HuH-7 (cell line): Measurements from ENCODE around the gene RUNX3.
"Not testable (repeated sequence)": the region's sequence is repeated elsewhere in the genome, so short reads cannot be mapped to it uniquely, and the experiment has no call there.

Experiments used
- DNase-seq: peaks from one replicate; pipeline ENCODE4 v3.0.0; 2011; ENCODE audit warnings: low spot score

Gene RUNX3

DNA sequence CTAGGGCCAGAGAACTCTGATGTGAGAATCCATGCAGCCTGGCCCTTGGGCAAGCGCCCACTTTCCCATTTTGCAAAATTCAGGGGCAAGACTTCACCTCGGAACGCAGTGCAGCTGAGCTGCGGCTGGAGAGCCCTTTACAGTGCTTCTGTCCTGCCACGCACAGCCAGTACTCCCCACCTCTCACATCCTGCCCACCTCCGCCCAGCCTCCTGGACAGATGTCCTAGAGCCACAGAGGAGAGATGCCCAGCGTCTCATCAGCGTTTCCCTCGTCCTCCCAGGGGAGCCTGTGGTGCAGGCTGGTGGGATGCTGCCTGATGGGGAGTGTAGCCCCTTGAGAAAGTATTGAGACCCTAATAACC lies 29.6 kb downstream of the RUNX3 start:
- DNase-seq: no peak

DNA sequence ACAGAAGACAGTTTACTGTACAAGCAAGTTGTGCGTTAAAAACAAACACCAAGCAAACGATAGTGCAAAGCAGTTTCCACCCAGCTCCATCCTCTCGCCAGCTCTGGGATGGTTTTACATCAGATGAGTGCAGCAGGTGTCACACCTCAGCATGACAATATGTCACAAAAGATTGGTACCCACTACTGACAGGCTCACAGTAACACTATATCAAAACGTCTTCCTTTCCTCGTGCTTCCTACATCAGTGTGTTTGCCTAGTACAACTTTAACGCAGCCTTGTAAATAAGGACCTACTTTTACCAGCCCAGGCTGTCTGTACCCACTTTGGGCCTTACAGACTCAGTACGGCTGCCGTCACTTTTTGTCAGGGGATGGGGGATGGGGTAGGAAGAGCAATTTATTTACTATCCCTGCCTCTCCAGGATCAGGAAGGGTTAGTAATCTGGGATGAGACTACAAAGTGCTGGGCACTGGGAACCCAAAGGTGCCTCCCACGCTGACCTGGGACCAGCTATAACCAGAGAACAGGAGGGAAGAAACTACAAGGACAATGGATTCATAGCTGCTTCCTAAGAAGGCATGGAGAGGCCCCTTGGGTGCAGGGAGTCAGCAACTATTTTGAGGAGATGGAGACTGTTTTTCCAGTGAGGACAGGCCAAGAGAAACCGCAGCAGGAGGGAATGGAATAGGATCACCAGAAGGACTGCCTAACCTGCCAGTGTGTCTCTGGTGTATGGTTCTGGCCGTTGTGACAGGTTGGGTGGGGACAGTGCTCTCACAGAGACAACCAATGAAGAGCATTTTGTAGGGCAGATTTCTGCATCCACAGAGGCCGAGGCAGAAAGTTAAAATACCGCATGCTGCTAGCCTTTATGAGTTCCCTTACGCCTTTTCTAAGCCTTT lies 30.2 kb downstream of the RUNX3 start:
- DNase-seq: no peak

DNA sequence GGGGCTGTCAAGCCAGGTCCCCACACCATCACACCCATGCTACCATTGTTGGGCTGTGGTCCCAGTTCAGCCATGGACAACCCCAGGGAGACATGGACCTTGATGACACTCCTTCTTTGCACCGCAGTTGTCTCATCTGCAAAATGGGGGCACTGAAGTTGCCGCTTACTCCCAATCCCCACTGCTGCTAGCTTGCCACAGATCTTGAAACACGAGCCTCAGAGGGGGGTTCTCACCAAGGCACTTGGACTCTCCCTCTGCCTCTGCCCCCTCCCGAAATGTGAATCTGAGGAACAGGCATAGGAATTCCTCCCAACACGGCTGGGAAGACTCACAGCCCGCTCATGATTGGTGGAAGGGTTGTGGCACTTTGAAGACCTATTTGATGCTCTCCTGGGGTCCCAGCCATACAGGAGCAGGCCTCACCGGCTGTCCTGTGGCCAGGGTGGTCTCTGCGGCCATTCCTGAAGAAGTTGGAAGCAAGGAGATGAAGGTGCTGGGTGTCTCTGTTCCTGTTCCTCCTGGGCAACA lies 31.1 kb downstream of the RUNX3 start:
- no peak for DNase-seq

DNA sequence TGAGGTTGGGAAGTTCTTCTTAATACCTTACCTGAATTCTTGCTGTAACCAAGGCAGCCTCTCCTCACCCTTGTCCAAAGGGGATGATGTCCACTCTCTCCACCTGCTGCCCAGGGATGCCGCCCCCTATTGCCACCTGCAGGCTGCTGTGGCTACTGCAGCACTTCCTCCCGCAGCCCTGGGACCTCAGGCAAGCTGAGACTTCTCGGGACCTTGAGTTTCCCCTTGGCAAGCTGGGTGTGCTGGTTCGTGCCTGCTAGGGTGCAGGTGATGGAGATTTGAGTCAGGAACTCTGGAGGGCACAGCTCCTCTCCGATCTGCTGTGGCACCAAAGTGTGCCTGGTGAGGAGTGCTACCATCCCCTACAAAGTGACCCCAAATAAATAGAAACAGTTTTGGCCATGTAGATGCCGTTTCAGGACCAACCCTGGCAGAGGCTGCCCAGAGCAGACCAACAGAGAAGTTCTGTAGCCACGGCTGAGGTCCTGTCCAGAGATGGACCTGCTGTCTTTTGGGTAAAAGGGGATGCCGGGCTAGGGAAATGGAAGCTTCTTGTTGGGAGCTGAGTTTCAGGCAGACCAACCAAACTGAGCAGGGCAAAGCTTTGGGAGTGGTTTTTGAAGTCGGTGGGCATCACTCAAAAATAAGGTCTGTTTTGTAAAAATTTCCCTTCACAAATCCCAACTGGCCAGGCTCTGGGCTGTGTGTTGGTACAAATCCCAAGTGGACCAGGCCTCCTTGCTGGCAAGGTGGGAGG lies 31.7 kb downstream of the RUNX3 start:
- peak; percentile 94 for DNase-seq

DNA sequence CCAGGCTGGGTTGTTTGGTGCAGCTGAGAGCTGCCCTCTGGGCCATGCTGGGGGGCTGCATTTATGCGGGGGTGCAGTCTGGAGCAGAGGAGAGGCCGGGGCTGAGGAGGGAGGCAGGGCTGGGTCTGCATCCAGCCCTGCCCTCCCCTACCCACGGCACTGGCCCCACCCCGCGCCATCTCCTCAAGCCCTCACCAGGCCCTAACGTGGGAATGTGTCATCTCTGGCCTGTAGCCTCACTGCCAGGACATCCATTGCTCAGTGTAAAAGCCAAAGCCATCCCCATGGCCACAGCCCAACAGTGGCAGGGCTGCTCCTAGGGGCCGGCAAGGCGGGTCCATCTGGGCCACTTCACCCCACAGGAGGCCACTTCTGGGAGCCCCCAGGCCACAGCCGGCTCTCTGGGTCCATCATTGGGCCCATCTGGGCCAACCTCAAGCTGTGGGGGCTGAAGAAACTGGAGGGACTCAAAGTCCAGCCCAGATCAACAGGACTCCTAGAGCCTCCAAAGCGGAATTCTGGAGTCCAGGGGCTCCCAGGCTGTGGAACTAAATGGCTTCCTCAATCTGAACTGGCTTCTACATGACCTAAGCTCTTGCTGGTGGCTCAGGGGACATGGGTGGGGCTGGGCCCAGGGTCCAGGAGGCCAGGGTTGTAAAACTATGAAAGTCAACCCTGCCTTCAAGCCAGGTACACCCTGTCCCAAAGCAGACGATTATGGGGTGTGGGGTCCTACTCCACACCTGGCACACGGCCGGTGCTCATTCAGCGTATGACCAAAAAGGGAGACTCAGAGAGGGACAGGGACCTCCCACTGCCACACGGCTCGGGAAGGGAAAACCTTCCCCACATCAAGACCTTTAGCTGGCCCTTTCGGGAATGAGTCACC lies 32.6 kb downstream of the RUNX3 start:
- no peak for DNase-seq

DNA sequence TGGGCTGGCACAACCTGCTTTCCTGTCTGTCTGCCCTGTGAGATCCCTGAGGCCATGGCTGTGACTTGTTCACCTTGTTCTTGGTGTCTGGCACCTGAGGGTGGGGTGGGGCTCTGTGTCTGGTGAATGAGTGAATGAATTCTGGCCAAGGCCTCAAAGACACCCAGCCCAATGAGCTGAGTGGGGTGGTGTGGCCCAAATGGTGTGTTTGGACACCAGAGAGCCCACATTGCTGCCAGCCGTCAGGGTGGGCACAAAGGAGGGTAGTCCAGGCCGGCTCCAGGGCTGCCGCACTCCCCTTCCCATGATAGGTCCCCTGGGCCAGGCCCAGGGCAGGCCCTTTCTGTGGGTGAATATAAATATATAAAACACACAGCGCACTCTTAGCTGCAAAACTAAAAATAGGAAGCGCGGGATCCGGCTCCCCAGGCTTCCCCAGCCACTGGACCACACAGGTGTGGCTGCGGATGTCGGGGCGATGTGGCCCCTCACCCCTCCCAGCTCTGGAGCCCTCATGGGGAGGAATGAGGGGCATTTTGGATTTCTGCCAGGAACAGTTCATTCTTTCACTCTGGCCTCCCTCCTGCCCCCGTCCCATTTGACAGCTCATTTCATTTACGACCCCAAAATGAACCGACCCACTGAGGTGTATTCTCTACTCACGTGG lies 33.3 kb downstream of the RUNX3 start:
- DNase-seq: no peak

DNA sequence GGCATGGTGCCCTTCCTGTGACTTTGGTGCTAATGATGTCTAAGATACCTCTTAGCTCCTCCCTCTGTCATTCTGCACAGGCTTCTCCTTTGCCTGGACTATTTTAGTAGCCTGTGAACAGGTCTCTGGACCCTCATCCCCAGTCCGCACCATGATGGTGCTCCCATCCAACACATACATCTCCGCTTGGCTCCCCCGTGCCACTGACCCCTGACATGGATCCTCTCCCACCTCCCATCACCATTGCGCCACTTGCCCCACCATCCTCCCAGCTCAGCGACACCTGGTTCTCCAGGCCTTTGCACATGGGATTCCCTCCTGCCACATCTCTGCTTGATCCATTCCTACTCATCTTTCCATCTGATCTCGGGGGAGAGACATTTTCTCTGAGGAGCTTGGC lies 33.9 kb downstream of the RUNX3 start:
- no peak for DNase-seq

DNA sequence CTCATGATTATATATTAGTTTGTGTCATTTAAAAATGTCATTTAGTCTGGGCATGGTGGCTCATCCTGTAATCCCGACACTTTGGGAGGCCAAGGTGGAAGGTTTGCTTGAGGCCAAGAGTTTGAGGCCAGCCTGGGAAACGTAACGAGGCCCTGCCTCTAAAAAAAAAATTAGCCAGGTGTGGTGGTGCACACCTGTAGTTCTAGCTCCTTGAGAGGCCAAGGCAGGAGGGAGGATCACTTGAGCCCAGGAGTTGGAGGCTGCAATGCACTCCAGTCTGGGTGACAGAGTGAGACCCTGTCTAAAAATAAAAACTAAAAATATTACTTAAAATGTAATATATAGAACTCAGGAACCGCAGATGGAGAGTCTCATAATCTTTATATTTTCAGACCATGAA lies 34.6 kb downstream of the RUNX3 start:
- DNase-seq: no peak

DNA sequence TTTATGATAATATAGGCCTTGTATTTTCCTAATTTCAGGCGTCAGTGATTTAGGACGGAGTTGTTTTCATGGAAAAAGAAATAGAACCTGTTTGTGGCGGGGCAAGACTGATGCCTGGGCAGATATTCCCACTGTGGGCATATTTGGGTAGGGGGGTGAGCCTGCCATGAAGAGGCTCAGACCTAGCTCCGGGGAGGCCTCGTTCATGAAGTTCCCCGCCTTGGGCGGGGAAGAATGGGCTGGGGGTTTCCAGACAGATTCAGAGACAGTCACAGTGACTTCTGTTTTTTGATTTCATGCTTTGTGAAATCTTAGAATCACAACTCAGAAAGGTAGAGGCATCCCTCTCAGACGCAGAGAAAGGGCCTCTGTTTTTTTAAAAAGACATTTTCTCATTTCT lies 36.1 kb downstream of the RUNX3 start:
- DNase-seq: no peak

DNA sequence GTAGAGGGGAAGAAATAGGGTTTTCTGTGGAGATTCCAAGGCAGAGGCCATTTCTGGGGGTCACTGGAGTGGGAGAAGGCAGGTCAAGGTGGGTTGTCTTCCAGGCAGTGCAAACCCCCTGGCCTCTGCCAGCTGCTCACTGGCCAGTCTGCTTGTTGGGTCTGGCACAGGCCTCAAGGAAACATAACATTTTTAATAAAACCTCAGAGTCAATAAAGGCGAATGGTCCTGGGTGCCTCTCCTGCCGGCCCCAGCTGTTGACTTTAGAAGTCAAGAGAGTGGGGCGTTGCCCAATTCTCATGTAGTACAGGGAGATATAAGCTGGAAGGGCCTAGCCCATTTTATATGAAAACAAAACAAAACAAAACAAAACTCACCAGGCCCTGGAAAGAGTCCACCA lies 36.6 kb downstream of the RUNX3 start:
- no peak for DNase-seq

DNA sequence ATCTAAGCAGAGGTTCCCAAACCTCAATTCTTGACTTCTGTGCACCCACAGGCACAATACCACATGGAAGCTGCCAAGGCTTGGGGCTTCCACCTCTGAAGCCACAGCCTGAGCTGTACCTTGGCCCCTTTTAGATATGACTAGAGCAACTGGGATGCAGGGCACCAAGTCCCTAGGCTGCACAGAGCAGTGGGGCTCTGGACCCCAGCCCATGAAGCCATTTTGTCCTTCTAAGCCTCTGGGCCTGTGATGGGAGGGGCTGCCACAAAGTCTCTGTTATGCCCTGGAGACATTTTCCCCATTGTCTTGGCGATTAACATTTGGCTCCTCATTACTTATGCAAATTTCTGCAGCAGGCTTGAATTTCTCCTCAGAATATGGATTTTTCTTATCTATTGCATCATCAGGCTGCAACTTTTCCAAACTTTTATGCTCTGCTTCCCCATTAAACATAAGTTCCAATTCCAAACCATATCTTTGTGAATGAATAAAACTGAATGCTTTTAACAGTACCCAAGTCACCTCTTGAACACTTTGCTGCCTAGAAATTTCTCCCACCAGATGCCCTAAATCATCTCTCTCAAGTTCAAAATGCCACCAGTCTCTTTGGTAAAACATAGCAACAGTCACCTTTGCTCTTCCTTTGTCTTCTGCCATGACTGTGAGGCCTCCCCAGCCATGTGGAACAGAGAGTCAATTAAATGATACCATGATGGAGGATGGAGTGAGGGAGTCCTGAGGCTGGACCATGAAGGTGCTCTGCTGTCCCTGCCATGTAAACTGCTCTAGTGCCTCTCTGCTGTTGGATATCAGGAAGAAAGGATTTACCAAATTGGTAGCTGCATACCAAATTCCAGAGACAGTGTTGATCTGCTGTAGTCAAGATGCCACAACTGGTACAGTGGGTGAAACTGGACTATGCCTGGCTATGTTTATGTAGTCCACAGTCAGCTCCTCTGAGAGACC lies 37.6 kb downstream of the RUNX3 start:
- no peak for DNase-seq

DNA sequence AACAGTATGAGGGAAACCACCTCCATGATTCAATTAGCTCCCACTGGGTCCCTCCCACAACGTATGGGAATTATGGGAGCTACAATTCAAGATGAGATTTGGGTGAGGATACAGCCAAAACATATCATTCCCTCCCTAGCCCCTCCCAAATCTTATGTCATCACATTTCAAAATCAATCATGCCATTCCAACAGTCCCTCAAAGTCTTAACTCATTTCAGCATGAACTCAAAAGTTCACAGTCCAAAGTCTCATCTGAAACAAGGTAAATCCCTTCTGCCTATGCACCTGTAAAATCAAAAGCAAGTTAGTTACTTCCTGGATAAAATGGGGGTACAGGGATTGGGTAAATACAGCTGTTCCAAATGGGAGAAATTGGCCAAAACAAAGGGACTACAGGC lies 38.7 kb downstream of the RUNX3 start:
- not testable (repeated sequence) for DNase-seq

DNA sequence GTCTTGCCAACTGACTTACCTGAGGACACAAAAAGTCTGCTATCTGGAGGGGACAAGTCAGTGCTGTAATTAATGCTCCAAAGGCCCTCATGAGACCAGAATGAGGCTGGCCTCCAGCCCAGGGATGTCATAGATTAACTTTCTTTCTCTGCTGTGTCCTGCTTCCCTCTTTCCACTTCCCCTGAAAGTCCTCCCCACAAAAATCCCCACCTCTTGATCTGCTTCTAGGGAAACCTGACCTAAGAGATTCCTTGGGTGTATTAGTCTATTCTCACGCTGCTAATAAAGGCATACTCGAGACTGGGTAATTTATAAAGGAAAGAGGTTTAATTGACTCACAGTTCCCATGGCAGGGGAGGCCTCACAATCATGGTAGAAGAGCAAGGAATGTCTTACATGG lies 39.2 kb downstream of the RUNX3 start:
- DNase-seq: no peak

DNA sequence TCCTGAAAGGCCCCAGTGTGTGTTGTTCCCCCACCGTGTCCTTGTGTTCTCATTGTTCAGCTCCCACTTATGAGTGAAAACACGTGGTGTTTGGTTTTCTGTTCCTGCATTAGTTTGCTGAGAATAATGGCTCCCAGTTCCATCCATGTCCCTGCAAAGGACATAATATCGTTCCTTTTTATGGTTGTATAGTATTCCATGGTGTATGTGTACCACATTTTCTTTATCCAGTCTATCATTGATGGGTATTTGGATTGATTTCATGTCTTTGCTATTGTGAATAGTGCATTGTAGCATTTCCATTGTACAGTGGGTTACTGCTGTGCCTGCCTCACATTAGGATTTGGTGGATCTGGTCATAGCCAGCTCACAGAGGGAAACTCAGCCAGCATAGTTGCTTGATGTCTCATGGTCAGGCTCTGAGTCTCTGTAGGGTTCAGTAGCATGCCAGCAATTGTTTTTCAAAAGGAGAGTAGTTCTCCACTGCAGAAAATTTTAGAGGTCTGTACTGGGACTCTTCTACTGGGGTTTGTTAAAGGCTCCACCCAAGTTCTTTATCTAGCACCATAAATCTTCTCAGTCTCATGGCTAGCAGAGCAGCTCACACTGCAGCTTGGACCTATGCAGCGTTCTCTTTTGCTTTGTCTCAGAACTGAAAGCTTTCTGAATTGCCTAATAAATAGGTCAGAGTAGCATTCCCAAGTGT lies 41.0 kb downstream of the RUNX3 start:
- no peak for DNase-seq

DNA sequence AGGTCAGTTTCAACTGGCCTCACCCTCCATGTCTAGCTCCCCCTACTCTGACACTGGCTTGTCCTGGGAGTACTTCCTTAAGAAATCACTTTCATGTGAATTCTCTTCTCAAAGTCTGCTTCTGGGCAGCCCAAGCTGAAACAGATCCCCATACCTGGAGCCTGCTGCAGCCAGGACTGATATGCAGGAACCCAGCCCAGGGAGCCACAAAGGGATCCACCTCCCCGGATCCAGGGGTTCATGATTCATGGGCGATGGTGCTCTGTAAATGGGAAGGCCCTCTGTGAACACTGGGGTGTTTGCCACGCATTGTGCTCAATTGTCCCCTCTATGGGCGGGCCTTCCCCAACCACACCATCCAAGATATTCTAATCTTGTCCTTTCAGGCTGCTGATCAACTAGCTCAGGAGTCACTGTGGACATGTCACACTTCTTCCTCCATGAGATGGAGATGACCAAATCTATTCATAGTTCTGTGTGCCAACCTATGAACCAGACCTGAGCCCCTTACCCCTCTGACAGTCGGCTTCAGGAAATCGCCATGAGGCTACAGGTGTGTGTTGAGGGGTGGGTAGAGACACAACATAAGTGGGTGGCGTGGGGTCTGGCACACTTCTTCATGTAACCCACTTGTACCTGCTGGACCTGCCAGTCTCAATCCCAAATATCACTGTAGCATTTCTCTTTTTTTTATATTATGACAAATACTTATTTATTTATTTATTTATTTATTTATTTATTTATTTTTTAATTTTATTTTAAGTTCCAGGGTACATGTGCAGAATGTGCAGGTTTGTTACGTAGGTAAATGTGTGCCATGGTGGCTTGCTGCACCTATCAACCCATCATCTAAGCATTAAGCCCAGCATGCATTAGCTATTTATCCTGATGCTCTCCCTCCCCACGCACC lies 41.8 kb downstream of the RUNX3 start:
- DNase-seq: no peak

DNA sequence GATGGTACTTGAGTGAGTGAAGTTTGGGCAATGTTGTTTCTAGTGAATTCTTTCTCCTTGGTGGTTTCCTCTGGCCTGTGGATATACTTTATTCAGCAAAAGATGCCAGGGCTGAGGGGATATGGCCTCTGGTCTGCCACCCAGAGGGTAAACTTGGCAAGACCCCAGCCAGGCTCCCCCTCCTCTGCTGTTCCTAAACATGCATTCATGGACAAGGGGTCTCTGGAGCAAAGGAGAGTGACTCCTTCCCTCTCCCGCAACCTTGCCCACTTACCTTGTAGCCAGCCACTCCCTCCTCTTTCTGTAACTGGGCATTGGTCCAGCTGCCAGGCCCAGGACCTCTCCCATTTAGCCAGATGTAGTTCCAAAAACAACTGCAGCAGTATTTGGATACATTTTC lies 43.8 kb downstream of the RUNX3 start:
- DNase-seq: no peak

DNA sequence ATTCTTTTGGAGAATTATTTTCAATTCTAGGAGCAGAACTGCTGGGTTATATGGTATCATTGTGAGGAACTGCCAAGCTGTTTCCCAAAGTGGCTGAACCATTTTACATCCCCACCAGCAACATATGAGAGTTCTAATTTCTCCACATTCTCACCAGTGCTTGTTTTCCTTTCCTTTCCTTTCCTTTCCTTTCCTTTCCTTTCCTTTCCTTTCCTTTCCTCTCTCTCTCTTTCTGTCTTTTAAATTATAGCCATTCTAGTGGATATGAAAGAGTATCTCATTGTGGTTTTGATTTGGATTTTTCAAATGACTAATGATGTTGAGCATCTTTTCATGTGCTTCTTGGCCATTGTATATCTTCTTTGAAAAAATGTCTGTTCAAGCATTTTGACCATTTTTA lies 45.3 kb downstream of the RUNX3 start:
- no peak for DNase-seq

DNA sequence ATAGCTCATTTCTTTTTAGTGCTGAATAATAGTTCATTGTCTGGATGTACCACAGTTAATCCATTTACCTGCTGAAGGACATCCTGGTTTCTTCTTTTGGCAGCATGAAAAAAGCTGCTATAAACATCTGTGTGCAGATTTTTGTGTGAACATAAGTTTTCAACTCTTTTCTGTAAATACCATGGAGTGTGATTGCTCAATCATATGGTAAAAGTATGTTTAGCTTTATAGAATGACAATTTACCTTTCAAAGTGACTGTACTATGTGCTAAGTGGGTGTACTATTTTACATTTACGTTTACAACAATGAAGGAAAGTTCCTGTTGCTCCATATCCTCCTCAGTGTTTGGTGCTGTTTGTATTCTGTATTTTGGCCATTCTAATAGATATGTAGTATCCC lies 49.0 kb downstream of the RUNX3 start:
- no peak for DNase-seq
